ENCODE results near the gene AKAP11.

Gene AKAP11

GRCh38 chr13:42334329-42334706, 62.4 kb downstream of the AKAP11 start:
- no peak for FAIRE-seq

GRCh38 chr13:42337808-42338600, 66.1 kb downstream of the AKAP11 start:
- FAIRE-seq: no peak

GRCh38 chr13:42345367-42345766, 73.4 kb downstream of the AKAP11 start:
- FAIRE-seq: no peak

GRCh38 chr13:42348576-42348975, 76.6 kb downstream of the AKAP11 start:
- no peak for FAIRE-seq

GRCh38 chr13:42350141-42350540, 78.2 kb downstream of the AKAP11 start:
- no peak for FAIRE-seq

- no peak for FAIRE-seq
These were observed 82.5 kb downstream of the AKAP11 start for GRCh38 chr13:42354241-42355091.

GRCh38 chr13:42355092-42355485, 83.1 kb downstream of the AKAP11 start:
- FAIRE-seq: no peak

GRCh38 chr13:42355491-42356183, 83.7 kb downstream of the AKAP11 start:
- no peak for FAIRE-seq

- no peak for FAIRE-seq
These were observed 84.2 kb downstream of the AKAP11 start for GRCh38 chr13:42356184-42356575.

GRCh38 chr13:42360046-42360574, 88.2 kb downstream of the AKAP11 start:
- no peak for FAIRE-seq

GRCh38 chr13:42361701-42362100, 89.7 kb downstream of the AKAP11 start:
- no peak for FAIRE-seq

- no peak for FAIRE-seq
These were observed 92.1 kb downstream of the AKAP11 start for GRCh38 chr13:42363941-42364612.

GRCh38 chr13:42364613-42365000, 92.7 kb downstream of the AKAP11 start:
- FAIRE-seq: no peak

GRCh38 chr13:42367831-42368230, 95.9 kb downstream of the AKAP11 start:
- no peak for FAIRE-seq

- no peak for FAIRE-seq
These were observed 97.3 kb downstream of the AKAP11 start for GRCh38 chr13:42369071-42369797.

GRCh38 chr13:42370229-42370628, 98.3 kb downstream of the AKAP11 start:
- no peak for FAIRE-seq
